ENCODE results near the gene ZNF407. TPM values are rescaled to one million over a fixed set of nuclear protein-coding genes. Genes with fewer than 3 reads are reported as not detected.

The ZNF407 gene
- total RNA-seq, 1 donor from 2014 or later: 26.7 TPM

DNA sequence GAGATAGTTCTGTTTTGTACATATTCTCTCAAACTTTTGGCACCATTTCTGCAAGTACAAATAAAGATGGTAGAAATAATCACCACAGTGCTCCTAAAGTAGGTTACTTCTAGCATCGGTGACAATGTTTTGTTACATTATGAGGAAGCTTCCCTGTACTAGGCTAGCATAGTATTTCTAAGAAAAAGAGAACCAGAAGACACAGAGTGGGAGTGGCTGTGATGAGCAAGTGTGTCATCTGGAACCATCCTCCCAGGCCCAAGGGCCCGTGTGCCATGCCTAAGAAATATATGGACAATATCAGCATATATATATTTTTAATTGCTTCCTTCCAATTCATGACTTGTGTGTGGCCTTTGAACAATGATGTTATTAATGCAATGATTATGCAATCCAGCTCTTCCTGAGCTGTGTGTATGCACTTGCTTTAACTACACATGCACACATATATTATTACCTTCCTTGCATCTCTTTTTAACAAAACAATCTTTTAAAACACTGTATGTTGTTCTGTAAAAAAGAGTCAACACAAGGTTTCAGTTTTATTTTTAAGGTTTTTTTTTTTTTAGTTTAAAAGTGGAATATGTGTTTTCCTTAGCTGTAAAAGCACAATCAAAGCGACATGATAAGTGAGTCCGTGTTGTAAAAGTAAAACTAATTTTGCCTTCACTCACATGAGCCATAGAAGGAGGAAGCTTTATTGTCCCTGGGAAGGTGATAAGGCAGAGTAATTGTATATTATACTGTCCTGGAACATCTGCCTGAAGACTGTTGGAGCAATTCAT lies 303.9 kb downstream of the ZNF407 start:
- no peaks in the 10 kb centered on the region for H3K9me3 Mint-ChIP-seq
- POLR2A ChIA-PET: no interaction called here
- no peaks in the 10 kb centered on the region for H3K4me1 Mint-ChIP-seq
- peaks cover 22% of the 10 kb centered on the region for H3K36me3 Mint-ChIP-seq (ENCODE audit: low read depth)
- no peak overlapping the region for H3K27ac Mint-ChIP-seq
- ATAC-seq (ENCODE audit: low read depth) (no peak), DNase-seq (no peak)
- intact Hi-C loops (cut with micrococcal nuclease): no loop called here
- TF ChIP-seq, protein P1, sequence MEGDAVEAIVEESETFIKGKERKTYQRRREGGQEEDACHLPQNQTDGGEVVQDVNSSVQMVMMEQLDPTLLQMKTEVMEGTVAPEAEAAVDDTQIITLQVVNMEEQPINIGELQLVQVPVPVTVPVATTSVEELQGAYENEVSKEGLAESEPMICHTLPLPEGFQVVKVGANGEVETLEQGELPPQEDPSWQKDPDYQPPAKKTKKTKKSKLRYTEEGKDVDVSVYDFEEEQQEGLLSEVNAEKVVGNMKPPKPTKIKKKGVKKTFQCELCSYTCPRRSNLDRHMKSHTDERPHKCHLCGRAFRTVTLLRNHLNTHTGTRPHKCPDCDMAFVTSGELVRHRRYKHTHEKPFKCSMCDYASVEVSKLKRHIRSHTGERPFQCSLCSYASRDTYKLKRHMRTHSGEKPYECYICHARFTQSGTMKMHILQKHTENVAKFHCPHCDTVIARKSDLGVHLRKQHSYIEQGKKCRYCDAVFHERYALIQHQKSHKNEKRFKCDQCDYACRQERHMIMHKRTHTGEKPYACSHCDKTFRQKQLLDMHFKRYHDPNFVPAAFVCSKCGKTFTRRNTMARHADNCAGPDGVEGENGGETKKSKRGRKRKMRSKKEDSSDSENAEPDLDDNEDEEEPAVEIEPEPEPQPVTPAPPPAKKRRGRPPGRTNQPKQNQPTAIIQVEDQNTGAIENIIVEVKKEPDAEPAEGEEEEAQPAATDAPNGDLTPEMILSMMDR (IDR thresholded peaks at IDR 0.05): no peak
- no peak overlapping the region for H3K4me3 Mint-ChIP-seq
- no peaks in the 10 kb centered on the region for H3K27me3 Mint-ChIP-seq
- CTCF ChIA-PET: no interaction called here

DNA sequence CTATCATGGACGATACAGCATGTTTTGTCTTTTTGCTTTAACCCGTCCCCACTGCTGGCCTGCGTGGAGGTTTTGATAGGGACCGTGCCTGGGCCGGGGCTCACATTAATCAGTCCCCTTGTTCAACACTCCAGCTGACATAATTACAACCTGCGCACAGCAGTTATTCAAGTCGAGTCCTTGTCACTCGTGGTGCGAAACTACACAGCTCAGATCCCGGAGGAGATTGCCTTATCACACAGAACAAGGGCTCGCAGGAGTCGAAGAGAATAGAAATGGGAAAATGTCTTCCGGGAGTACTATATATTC lies 304.4 kb downstream of the ZNF407 start:
- intact Hi-C loops (cut with micrococcal nuclease): no loop called here
- Mint-ChIP-seq H3K36me3 (ENCODE audit: low read depth) (peaks cover 22% of the 10 kb centered on the region), H3K27ac (no peak overlapping the region), H3K4me1 (no peaks in the 10 kb centered on the region), H3K27me3 (no peaks in the 10 kb centered on the region), H3K4me3 (no peak overlapping the region), H3K9me3 (no peaks in the 10 kb centered on the region)
- POLR2A ChIA-PET: no interaction called here
- CTCF ChIA-PET: no interaction called here
- no peak for ATAC-seq (ENCODE audit: low read depth)
- DNase-seq: no peak
- TF ChIP-seq, protein P1 (IDR thresholded peaks at IDR 0.05): no peak

DNA sequence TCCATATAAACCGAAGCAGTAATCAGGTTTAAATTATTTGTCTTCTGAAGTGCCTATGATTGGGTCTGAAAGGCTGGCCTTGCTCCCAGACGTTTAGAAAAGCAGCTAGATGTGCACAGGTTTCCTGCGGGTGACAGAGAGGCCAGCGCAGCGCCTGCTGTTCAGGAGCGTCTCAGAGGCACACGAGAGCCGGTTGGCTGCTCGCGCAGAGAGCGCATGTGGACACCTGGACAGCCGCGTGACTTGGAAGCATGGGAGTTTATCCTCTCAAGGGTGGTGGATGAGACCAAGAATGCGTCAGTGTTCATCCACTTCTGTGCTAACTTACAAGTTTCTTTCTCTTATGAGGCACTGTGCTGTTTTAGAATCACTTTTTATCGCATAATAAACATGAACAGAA lies 307.6 kb downstream of the ZNF407 start:
- DNase-seq: no peak
- H3K27me3 Mint-ChIP-seq: no peaks in the 10 kb centered on the region
- H3K36me3 Mint-ChIP-seq (ENCODE audit: low read depth): peaks cover 19% of the 10 kb centered on the region
- no peaks in the 10 kb centered on the region for H3K9me3 Mint-ChIP-seq
- no peaks in the 10 kb centered on the region for H3K4me1 Mint-ChIP-seq
- TF ChIP-seq, protein P1 (IDR thresholded peaks at IDR 0.05): no peak
- H3K4me3 Mint-ChIP-seq: no peak overlapping the region
- H3K27ac Mint-ChIP-seq: no peak overlapping the region
- ChIA-PET CTCF (no interaction called here), POLR2A (no interaction called here)
- intact Hi-C loops (cut with micrococcal nuclease): no loop called here
- no peak for ATAC-seq (ENCODE audit: low read depth)

DNA sequence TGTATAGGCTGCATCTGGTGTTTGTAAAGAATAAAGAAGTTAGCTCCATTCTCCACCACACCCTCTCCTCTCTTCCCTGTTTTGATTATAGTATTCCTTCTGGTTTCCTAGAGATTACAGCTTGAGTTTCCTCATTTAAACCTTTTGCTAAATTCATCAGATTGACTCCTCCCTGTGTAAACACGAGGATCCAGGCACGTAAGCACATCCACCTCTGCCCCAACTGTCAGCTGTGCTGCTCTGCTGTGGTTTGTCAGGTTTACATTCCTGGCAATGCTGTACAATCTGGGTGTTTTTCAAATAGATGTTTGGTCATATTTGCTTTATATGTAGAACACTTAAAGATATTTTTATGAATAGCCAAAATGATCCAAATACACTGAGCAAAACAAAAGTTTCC lies 308.5 kb downstream of the ZNF407 start:
- peaks cover 19% of the 10 kb centered on the region for H3K36me3 Mint-ChIP-seq (ENCODE audit: low read depth)
- ChIA-PET POLR2A (no interaction called here), CTCF (no interaction called here)
- intact Hi-C loops (cut with micrococcal nuclease): no loop called here
- no peaks in the 10 kb centered on the region for H3K9me3 Mint-ChIP-seq
- DNase-seq: no peak
- no peak overlapping the region for H3K27ac Mint-ChIP-seq
- no peak for ATAC-seq (ENCODE audit: low read depth)
- H3K4me3 Mint-ChIP-seq: no peak overlapping the region
- H3K27me3 Mint-ChIP-seq: no peaks in the 10 kb centered on the region
- TF ChIP-seq, protein P1 (IDR thresholded peaks at IDR 0.05): no peak
- no peaks in the 10 kb centered on the region for H3K4me1 Mint-ChIP-seq

DNA sequence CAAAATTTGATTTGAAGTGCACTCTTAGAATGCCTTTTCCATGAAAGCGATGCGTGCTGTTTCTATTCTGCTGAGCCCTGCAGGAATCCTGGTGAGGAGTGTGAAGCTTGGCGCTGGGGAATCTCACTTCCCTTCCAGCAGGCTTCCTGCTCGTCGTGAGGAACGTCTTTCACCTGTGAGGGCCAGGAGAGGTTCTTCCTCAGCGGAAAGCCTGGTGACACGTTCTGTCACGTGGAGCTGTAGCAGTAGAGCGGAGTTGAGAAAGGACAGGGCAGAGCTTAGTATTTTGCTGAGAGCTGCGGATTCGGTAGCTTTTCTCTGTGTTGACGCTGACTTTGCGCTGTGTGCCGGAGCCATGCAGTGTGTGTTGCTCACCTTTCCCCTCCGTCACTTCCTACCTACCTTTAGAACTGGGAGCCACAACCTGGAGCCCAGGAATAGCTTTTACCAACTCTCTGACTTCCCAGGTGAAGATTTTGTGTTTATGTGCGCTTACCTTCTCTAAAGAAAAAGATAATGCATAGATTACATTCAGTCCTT lies 316.5 kb downstream of the ZNF407 start:
- ATAC-seq (ENCODE audit: low read depth): no peak
- DNase-seq: no peak
- ChIA-PET POLR2A (no interaction called here), CTCF (no interaction called here)
- no peak overlapping the region for H3K4me3 Mint-ChIP-seq
- intact Hi-C loops (cut with micrococcal nuclease): loop anchor here (5.0 kb wide), 1 partner anchor 648 kb away; no protein-coding TSS in a partner anchor
- no peaks in the 10 kb centered on the region for H3K27me3 Mint-ChIP-seq
- no peaks in the 10 kb centered on the region for H3K4me1 Mint-ChIP-seq
- H3K36me3 Mint-ChIP-seq (ENCODE audit: low read depth): peaks cover 5% of the 10 kb centered on the region
- no peaks in the 10 kb centered on the region for H3K9me3 Mint-ChIP-seq
- no peak overlapping the region for H3K27ac Mint-ChIP-seq
- TF ChIP-seq, protein P1 (IDR thresholded peaks at IDR 0.05): no peak
